OCI-LY1 (cell line): Measurements from ENCODE around the gene CNTN1.

Source experiments
- H2AFZ ChIP-seq: fragments of 200-600 bp; sonication (generic), shearing (Covaris generic); 2 replicates; pipeline ENCODE4 v1.6.0; 2014; ENCODE audit warnings: antibody characterized with exemption, mild to moderate bottlenecking, low read length
- H3F3A ChIP-seq: fragments of 200-600 bp; sonication (generic), shearing (Covaris generic); 2 replicates; pipeline ENCODE4 v1.6.0; 2014; ENCODE audit warnings: mild to moderate bottlenecking, antibody characterized with exemption, low read length, moderate library complexity; ENCODE audit not compliant: insufficient read depth
- H3K27ac ChIP-seq: fragments of 200-600 bp; sonication (generic); 2 replicates; pipeline ENCODE4 v1.5.1; 2014; ENCODE audit warnings: low read length, mixed run types, mild to moderate bottlenecking, low read depth; ENCODE audit not compliant: poor library complexity, severe bottlenecking
- H3K27me3 ChIP-seq: fragments of 200-600 bp; sonication (generic); 2 replicates; pipeline ENCODE4 v1.6.0; 2014; ENCODE audit warnings: antibody characterized with exemption, mild to moderate bottlenecking, low read length, moderate library complexity; ENCODE audit not compliant: insufficient read depth
- H3K36me3 ChIP-seq: fragments of 200-600 bp; sonication (generic); 2 replicates; pipeline ENCODE4 v1.6.1; 2014; ENCODE audit warnings: mild to moderate bottlenecking, antibody characterized with exemption, low read length, moderate library complexity, mixed read lengths; ENCODE audit not compliant: insufficient read depth
- H3K4me1 ChIP-seq: fragments of 200-600 bp; sonication (generic); 2 replicates; pipeline ENCODE4 v1.5.1; 2014; ENCODE audit warnings: mild to moderate bottlenecking, low read length, moderate library complexity; ENCODE audit not compliant: insufficient read depth, severe bottlenecking
- H3K4me2 ChIP-seq: fragments of 200-600 bp; sonication (generic), shearing (Covaris generic); 2 replicates; pipeline ENCODE4 v1.6.1; 2014; ENCODE audit warnings: low read length
- H3K4me3 ChIP-seq: fragments of 200-600 bp; sonication (generic); 2 replicates; pipeline ENCODE4 v1.5.1; 2014; ENCODE audit warnings: low read length, low read depth, mild to moderate bottlenecking, mixed read lengths; ENCODE audit not compliant: poor library complexity, severe bottlenecking
- H3K79me2 ChIP-seq: fragments of 200-600 bp; shearing (Covaris generic); 2 replicates; pipeline ENCODE4 v1.6.1; 2016; ENCODE audit warnings: mixed run types, low read length, mixed read lengths; ENCODE audit not compliant: insufficient read depth
- H3K9ac ChIP-seq: fragments of 200-600 bp; sonication (generic), shearing (Covaris generic); 2 replicates; pipeline ENCODE4 v1.6.1; 2014; ENCODE audit warnings: mild to moderate bottlenecking, low read length, mixed read lengths
- H3K9me2 ChIP-seq: fragments of 200-600 bp; sonication (generic), shearing (Covaris generic); 2 replicates; pipeline ENCODE4 v1.6.1; 2014; ENCODE audit warnings: low read depth, mild to moderate bottlenecking, low read length, mixed read lengths
- H3K9me3 ChIP-seq: fragments of 200-600 bp; shearing (Covaris generic); 2 replicates; pipeline ENCODE4 v1.6.1; 2014; ENCODE audit warnings: low read length, mixed read lengths
- H4K20me1 ChIP-seq: fragments of 200-600 bp; sonication (generic), shearing (Covaris generic); 2 replicates; pipeline ENCODE4 v1.6.0; 2016; ENCODE audit warnings: mild to moderate bottlenecking, low read length; ENCODE audit not compliant: insufficient read depth
- EZH2 ChIP-seq: fragments of 200-600 bp; sonication (generic), shearing (Covaris generic); IDR thresholded peaks from 2 replicates; pipeline ENCODE4 v1.8.0; 2017; ENCODE audit warnings: borderline replicate concordance, mixed run types, mild to moderate bottlenecking, antibody characterized with exemption, low read length, moderate library complexity, mixed read lengths
- TF ChIP-seq, protein P1 (sequence below): fragments of 200-600 bp; sonication (generic), shearing (Covaris generic); IDR thresholded peaks from 2 replicates; pipeline ENCODE4 v1.5.1; 2017; ENCODE audit warnings: mild to moderate bottlenecking, antibody characterized with exemption, low read length, moderate library complexity, mixed read lengths

CNTN1 gene

DNA sequence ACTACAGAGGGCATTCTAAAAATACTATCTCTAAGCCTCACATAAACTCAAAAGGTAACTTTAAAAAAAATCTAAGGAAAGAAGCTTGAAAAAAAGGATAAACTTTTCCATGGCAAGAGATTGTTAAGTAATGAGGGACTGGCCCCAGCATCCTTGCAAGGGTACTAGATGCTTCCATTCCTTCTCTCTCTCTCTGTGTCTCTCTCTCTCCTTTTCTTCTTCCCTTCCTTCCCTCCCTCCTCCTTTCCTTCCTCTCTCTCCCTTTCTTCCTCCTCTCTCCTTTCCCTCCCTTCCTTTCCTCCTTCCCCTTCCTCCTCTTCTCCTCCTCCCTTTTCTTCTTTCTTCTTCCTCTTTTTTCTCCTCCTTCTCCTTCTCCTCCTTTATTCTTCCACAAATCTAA, 23.8 kb downstream of the CNTN1 start:
- H3K4me2 ChIP-seq: no peak overlapping the region
- no peak overlapping the region for H2AFZ ChIP-seq
- H3K9me3 ChIP-seq: no peaks in the 10 kb centered on the region
- TF ChIP-seq, protein P1, sequence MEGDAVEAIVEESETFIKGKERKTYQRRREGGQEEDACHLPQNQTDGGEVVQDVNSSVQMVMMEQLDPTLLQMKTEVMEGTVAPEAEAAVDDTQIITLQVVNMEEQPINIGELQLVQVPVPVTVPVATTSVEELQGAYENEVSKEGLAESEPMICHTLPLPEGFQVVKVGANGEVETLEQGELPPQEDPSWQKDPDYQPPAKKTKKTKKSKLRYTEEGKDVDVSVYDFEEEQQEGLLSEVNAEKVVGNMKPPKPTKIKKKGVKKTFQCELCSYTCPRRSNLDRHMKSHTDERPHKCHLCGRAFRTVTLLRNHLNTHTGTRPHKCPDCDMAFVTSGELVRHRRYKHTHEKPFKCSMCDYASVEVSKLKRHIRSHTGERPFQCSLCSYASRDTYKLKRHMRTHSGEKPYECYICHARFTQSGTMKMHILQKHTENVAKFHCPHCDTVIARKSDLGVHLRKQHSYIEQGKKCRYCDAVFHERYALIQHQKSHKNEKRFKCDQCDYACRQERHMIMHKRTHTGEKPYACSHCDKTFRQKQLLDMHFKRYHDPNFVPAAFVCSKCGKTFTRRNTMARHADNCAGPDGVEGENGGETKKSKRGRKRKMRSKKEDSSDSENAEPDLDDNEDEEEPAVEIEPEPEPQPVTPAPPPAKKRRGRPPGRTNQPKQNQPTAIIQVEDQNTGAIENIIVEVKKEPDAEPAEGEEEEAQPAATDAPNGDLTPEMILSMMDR: no peak
- no peaks in the 10 kb centered on the region for H3K4me1 ChIP-seq
- H3F3A ChIP-seq: no peaks in the 10 kb centered on the region
- H3K27ac ChIP-seq: no peak overlapping the region
- H3K36me3 ChIP-seq: no peaks in the 10 kb centered on the region
- H3K4me3 ChIP-seq: no peak overlapping the region
- no peak overlapping the region for H3K9ac ChIP-seq
- no peaks in the 10 kb centered on the region for H3K27me3 ChIP-seq
- no peaks in the 10 kb centered on the region for H3K9me2 ChIP-seq
- H4K20me1 ChIP-seq: no peaks in the 10 kb centered on the region
- H3K79me2 ChIP-seq: no peaks in the 10 kb centered on the region

DNA sequence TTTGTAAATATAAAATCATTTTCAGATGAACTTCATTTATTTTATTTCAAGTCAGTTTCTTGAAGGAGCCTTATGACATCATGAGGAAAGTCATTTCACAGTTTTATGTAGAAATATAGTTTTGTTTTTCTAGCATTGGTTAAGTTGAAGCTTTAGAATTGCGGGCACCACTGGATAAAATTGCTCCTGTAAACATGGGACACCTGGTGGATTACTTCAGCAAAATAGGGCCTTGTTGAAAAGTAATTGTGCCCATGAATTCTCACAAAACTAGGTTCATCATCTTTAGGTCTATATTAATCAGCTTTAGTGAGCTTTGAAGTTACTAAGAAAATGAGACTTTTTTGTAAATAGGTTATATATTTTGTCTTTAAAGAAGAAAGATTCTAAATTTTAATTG, 25.3 kb downstream of the CNTN1 start:
- Histone ChIP-seq H3K4me3 (no peak overlapping the region), H3K27me3 (no peaks in the 10 kb centered on the region), H3K4me2 (no peak overlapping the region), H4K20me1 (no peaks in the 10 kb centered on the region), H3F3A (no peaks in the 10 kb centered on the region), H3K36me3 (no peaks in the 10 kb centered on the region), H3K9ac (no peak overlapping the region), H2AFZ (no peak overlapping the region), H3K79me2 (no peaks in the 10 kb centered on the region), H3K9me3 (no peaks in the 10 kb centered on the region), H3K9me2 (no peaks in the 10 kb centered on the region), H3K4me1 (no peaks in the 10 kb centered on the region), H3K27ac (no peak overlapping the region)
- TF ChIP-seq, protein P1: no peak
- TF ChIP-seq EZH2: no peak

DNA sequence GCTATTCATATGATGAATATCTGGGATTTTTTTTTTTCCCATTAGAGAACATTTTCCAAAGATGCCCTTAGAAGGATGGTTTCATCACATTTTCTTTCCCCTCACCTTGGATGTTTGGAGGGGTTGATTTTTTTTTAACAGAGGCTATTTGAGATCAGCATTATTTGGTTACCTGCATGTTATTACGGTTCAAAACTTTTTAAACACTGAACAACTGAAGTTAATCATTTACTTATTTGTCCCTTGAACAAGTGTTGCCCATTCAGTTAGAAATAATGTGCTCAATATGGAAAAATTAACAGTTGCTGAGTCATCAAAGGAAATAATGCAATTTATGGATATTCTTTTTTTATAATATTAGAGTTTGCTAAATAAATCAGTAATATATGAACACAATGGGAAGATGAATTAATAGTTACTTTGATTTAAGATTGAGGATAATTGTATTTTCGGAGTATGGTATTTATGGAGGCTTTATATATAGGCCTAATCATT, 26.7 kb downstream of the CNTN1 start:
- Histone ChIP-seq H3K9me2 (no peaks in the 10 kb centered on the region), H3K27ac (no peak overlapping the region), H3K4me2 (no peak overlapping the region)

More for the DNA sequence above, 26.7 kb downstream of the CNTN1 start:
- no peaks in the 10 kb centered on the region for H3K27me3 ChIP-seq
- no peaks in the 10 kb centered on the region for H3K4me1 ChIP-seq
- no peak overlapping the region for H2AFZ ChIP-seq
- H3K36me3 ChIP-seq: no peaks in the 10 kb centered on the region
- H4K20me1 ChIP-seq: no peaks in the 10 kb centered on the region
- no peaks in the 10 kb centered on the region for H3K9me3 ChIP-seq
- no peak overlapping the region for H3K9ac ChIP-seq
- no peaks in the 10 kb centered on the region for H3F3A ChIP-seq
- TF ChIP-seq, protein P1: no peak
- TF ChIP-seq EZH2: no peak
- H3K4me3 ChIP-seq: no peak overlapping the region
- no peaks in the 10 kb centered on the region for H3K79me2 ChIP-seq
